ENCODE results near the gene NHLRC3.
"Not testable (repeated sequence)": the region's sequence is repeated elsewhere in the genome, so short reads cannot be mapped to it uniquely, and the experiment has no call there.

The NHLRC3 gene

DNA sequence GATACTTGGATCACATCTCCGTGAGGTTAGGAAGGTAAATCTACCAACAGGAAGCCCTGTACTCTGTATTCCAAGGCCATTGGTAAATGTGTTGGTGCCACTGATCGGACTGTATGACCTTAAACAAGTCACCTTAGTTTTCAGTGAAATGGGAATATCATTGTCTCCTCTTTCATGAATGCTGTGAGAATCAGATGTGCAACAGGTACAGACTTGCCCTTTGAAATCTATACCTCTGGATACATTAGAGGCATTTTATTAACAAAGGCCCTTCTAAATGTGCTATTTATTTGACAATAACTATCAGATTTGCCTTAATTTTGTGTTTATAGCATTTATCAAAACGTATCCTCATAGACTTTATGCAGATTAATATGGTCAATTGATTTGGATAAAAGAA, 11.0 kb downstream of the NHLRC3 start:
- Histone ChIP-seq H3K9ac (ENCODE audit: low read length) (no peak overlapping the region), H3K36me3 (ENCODE audit: control insufficient read depth, insufficient read depth, low read length) (no peaks in the 10 kb centered on the region), H3K4me3 (ENCODE audit: low read length) (no peak overlapping the region), H3K27me3 (ENCODE audit: control insufficient read depth, insufficient read depth, low read length) (no peaks in the 10 kb centered on the region), H3K4me1 (ENCODE audit: control insufficient read depth, insufficient read depth, low read length) (no peaks in the 10 kb centered on the region), H3K9me3 (ENCODE audit: control insufficient read depth, low read length) (no peaks in the 10 kb centered on the region)

DNA sequence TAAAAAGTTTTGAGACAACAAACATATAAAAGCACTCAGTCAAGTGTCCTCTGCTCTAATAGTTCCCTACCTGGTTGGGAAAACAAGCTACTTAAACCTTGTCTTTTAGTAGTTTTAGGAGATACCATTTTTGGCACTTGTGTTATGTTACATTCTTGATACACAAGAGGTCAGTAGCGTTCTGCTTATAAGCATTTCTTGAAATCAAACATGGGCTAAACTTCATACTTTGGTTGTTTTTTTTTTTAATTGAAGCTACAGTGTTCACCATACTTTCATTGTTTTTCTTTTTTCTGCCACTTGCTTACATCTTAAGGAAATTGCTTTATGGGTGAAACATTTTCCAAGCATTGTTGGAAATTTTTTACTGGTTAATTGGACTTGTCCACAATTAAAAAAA, 12.9 kb downstream of the NHLRC3 start:
- Histone ChIP-seq H3K4me1 (ENCODE audit: control insufficient read depth, insufficient read depth, low read length) (no peaks in the 10 kb centered on the region), H3K9ac (ENCODE audit: low read length) (no peak overlapping the region), H3K4me3 (ENCODE audit: low read length) (no peak overlapping the region), H3K27me3 (ENCODE audit: control insufficient read depth, insufficient read depth, low read length) (no peaks in the 10 kb centered on the region), H3K36me3 (ENCODE audit: control insufficient read depth, insufficient read depth, low read length) (no peaks in the 10 kb centered on the region), H3K9me3 (ENCODE audit: control insufficient read depth, low read length) (no peaks in the 10 kb centered on the region)

DNA sequence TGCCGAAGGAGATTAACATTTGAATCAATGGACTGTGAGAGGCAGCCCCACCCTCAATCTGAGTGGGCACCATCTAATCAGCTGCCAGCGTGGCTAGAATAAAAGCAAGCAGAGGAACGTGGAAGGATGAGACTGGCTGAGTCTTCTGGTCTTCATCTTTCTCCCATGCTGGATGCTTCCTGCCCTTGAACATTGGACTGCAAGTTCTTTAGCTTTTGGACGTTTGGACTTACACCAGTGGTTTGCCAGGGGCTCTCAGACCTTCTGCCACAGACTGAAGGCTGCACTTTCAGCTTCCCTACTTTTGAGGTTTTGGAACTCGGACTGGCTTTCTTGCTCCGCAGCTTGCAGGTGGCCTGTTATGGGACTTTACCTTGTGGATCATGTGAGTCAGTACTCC, 14.7 kb downstream of the NHLRC3 start:
- Histone ChIP-seq H3K9ac (ENCODE audit: low read length) (no peak overlapping the region), H3K4me3 (ENCODE audit: low read length) (no peak overlapping the region), H3K9me3 (ENCODE audit: control insufficient read depth, low read length) (no peaks in the 10 kb centered on the region), H3K4me1 (ENCODE audit: control insufficient read depth, insufficient read depth, low read length) (no peaks in the 10 kb centered on the region), H3K36me3 (ENCODE audit: control insufficient read depth, insufficient read depth, low read length) (no peaks in the 10 kb centered on the region), H3K27me3 (ENCODE audit: control insufficient read depth, insufficient read depth, low read length) (no peaks in the 10 kb centered on the region)

DNA sequence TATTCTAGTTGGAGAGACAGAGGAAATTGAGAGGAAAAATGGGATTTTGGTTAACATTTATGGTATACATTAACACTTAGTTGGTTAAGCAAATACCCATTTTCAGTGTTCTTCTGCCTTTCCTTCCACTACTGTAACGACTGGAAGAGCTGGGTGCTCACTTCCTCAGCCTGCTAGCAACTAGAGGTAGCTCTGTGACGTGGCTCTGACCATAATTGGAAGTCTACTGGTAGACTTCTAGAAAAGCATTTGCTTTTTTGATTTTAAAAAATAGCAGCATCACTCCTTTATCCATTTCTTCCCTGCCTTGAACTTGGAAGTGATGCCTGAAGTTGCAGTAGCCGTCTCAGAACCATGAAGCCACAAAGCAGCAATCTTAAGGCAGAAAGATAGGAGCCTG, 15.9 kb downstream of the NHLRC3 start:
- no peak overlapping the region for H3K9ac ChIP-seq (ENCODE audit: low read length)
- no peak overlapping the region for H3K4me3 ChIP-seq (ENCODE audit: low read length)
- no peaks in the 10 kb centered on the region for H3K27me3 ChIP-seq (ENCODE audit: control insufficient read depth, insufficient read depth, low read length)
- H3K36me3 ChIP-seq (ENCODE audit: control insufficient read depth, insufficient read depth, low read length) = no peaks in the 10 kb centered on the region
- H3K9me3 ChIP-seq (ENCODE audit: control insufficient read depth, low read length) = no peaks in the 10 kb centered on the region
- H3K4me1 ChIP-seq (ENCODE audit: control insufficient read depth, insufficient read depth, low read length) = no peaks in the 10 kb centered on the region

DNA sequence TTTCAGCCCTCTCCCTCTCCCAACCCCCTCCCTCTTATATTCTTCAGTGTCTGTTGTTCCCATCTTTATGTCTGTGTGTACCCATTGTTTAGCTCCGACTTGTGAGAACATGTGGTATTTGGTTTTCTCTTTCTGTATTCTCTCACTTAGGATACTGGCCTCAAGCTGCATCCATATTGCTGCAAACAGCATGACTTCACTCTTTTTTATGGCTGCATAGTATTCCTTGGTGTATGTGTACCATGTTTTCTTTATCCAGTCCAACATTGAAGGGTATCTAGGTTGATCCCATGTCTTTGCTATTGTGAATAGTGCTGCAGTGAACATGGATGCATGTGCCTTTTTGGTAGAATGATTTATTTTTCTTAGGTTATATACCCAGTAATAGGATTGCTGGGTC, 17.8 kb downstream of the NHLRC3 start:
- H3K4me3 ChIP-seq (ENCODE audit: low read length) = no peak overlapping the region
- H3K36me3 ChIP-seq (ENCODE audit: control insufficient read depth, insufficient read depth, low read length) = no peaks in the 10 kb centered on the region
- no peak overlapping the region for H3K9ac ChIP-seq (ENCODE audit: low read length)
- H3K27me3 ChIP-seq (ENCODE audit: control insufficient read depth, insufficient read depth, low read length) = no peaks in the 10 kb centered on the region
- H3K4me1 ChIP-seq (ENCODE audit: control insufficient read depth, insufficient read depth, low read length) = no peaks in the 10 kb centered on the region
- H3K9me3 ChIP-seq (ENCODE audit: control insufficient read depth, low read length) = no peaks in the 10 kb centered on the region

DNA sequence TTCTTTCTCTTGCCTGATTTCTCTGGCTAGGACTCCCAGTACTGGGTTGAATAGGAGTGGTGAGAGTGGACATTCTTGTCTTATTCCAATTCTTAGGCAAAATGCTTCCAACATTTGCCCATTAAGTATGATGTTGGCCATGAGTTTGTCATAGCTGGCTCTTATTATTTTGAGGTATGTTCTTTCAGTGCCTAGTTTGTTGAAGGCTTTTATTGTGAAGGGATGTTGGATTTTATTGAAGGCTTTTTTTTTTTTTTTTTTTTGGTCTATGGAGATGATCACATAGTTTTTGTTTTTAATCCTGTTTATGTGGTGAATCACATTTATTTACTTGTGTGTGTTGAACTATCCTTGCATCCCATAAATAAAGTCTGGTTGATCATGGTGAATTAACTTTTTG, 19.8 kb downstream of the NHLRC3 start:
- Histone ChIP-seq H3K27me3 (ENCODE audit: control insufficient read depth, insufficient read depth, low read length) (no peaks in the 10 kb centered on the region), H3K9ac (ENCODE audit: low read length) (no peak overlapping the region), H3K4me1 (ENCODE audit: control insufficient read depth, insufficient read depth, low read length) (no peaks in the 10 kb centered on the region), H3K9me3 (ENCODE audit: control insufficient read depth, low read length) (no peaks in the 10 kb centered on the region), H3K36me3 (ENCODE audit: control insufficient read depth, insufficient read depth, low read length) (no peaks in the 10 kb centered on the region), H3K4me3 (ENCODE audit: low read length) (no peak overlapping the region)

DNA sequence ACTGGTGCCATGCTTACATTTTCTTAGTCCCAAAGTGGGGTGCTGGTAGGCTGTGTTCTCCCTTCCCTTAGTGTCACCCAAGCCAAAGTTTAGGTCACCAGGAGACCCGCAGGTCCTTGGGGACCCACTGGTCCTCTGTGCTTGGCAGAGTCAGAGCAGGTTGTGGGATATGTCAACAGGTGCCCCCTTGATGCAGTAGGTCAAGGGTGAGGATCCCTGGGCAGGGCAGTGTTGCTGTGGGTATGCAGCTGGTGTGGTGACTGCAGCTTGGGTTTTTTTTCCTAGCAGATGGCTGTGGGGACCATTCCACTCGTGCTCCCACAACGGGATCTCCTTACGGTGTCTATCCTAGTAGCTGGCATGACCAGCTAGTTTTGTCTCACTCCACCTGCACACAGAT, 23.7 kb downstream of the NHLRC3 start:
- H3K36me3 ChIP-seq (ENCODE audit: control insufficient read depth, insufficient read depth, low read length) = no peaks in the 10 kb centered on the region
- no peaks in the 10 kb centered on the region for H3K4me1 ChIP-seq (ENCODE audit: control insufficient read depth, insufficient read depth, low read length)
- H3K9ac ChIP-seq (ENCODE audit: low read length) = no peak overlapping the region
- no peaks in the 10 kb centered on the region for H3K27me3 ChIP-seq (ENCODE audit: control insufficient read depth, insufficient read depth, low read length)
- H3K4me3 ChIP-seq (ENCODE audit: low read length) = no peak overlapping the region
- no peaks in the 10 kb centered on the region for H3K9me3 ChIP-seq (ENCODE audit: control insufficient read depth, low read length)

DNA sequence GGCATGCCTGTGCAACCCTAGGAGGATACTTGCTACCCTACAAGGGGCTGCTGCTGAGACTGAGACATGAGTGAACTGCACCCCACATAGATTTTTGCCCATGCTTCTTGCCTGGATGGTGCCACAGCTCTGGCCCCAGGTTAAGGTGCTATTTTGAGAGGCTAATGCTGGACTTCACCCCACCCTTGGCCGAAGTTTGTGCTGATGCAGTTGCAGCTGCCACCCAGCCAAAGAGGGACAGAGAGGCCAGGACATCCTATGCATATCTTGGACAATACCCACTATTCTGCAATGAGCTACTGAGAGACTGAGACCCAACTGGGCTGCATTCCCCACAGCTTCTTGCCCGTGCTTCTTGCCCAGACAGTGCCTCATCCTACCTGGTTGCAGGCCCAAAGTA, 34.6 kb downstream of the NHLRC3 start:
- no peak overlapping the region for H3K9ac ChIP-seq (ENCODE audit: low read length)
- no peaks in the 10 kb centered on the region for H3K27me3 ChIP-seq (ENCODE audit: control insufficient read depth, insufficient read depth, low read length)
- no peak overlapping the region for H3K4me3 ChIP-seq (ENCODE audit: low read length)
- no peaks in the 10 kb centered on the region for H3K9me3 ChIP-seq (ENCODE audit: control insufficient read depth, low read length)
- H3K4me1 ChIP-seq (ENCODE audit: control insufficient read depth, insufficient read depth, low read length) = no peaks in the 10 kb centered on the region
- no peaks in the 10 kb centered on the region for H3K36me3 ChIP-seq (ENCODE audit: control insufficient read depth, insufficient read depth, low read length)

DNA sequence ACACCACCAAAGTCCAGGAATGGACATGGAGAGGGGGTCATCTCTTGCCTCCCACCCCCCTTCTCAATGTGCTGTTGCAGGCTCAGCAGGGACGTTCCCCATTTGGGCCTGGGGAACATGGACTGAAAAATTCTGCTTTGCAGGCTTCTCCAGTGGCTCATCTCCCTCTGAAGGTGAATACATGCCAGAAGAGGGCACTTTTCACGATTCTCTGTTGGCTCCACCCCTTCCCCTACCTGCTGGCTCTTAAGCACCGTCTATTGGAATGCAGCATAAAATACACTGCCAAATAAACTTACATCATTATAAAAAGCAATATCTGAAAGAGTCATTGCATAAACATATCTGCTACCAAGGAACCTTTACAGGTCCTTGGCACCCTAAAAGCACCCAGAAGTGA, 35.7 kb downstream of the NHLRC3 start:
- Histone ChIP-seq H3K9ac (ENCODE audit: low read length) (no peak overlapping the region), H3K27me3 (ENCODE audit: control insufficient read depth, insufficient read depth, low read length) (no peaks in the 10 kb centered on the region), H3K4me3 (ENCODE audit: low read length) (no peak overlapping the region), H3K9me3 (ENCODE audit: control insufficient read depth, low read length) (no peaks in the 10 kb centered on the region), H3K36me3 (ENCODE audit: control insufficient read depth, insufficient read depth, low read length) (no peaks in the 10 kb centered on the region), H3K4me1 (ENCODE audit: control insufficient read depth, insufficient read depth, low read length) (no peaks in the 10 kb centered on the region)

DNA sequence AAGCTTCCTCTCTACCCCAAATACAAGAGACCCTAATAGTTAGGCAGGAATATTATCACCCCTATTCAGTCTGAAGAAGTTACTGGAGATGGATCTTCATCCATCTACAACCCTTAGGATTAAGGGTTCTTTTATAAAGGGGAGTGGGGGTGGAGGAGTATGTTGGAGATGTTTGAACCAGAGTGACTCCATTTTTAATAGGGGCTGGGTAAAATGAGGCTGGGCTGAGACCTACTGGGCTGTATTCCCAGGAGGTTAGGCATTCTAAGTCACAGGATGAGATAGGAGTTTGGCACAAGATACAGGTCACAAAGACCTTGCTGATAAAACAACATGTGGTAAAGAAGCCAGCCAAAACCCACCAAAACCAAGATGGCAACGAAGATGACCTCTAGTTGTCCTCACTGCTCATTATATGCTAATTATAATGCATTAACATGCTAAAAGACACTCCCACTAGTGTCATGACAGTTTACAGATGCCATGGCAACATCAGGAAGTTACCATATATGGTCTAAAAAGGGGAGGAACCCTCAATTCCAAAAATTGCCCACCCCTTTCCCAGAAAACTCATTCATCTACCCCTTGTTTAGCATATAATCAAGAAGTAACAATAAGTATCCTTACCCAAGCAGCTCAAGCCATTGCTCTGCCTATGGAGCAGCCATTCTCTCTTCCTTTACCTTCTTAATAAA, 48.1 kb downstream of the NHLRC3 start:
- H3K36me3 ChIP-seq (ENCODE audit: control insufficient read depth, insufficient read depth, low read length); H3K4me3 ChIP-seq (ENCODE audit: low read length); H3K9ac ChIP-seq (ENCODE audit: low read length); H3K4me1 ChIP-seq (ENCODE audit: control insufficient read depth, insufficient read depth, low read length); H3K9me3 ChIP-seq (ENCODE audit: control insufficient read depth, low read length); H3K27me3 ChIP-seq (ENCODE audit: control insufficient read depth, insufficient read depth, low read length): not testable (repeated sequence)

DNA sequence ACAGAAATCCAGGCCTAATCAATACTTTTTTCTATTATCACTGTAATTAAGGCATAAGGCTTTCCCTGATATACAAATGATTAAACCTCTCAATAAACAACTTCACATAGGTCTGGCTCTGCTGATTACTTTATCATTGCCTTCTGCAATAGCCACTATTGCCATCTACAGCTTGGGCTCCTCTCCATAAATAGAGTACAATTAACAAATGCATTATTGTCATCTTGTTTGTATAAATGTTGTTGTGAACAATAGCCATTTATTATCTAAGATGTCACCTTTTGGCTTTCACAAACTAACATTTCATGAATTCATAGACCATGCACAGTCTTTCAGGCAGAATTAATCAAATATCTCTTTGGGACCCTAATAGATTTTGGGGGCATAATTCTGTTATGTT, 53.3 kb downstream of the NHLRC3 start:
- Histone ChIP-seq H3K4me3 (ENCODE audit: low read length) (no peak overlapping the region), H3K27me3 (ENCODE audit: control insufficient read depth, insufficient read depth, low read length) (no peaks in the 10 kb centered on the region), H3K4me1 (ENCODE audit: control insufficient read depth, insufficient read depth, low read length) (no peaks in the 10 kb centered on the region), H3K9ac (ENCODE audit: low read length) (no peak overlapping the region), H3K36me3 (ENCODE audit: control insufficient read depth, insufficient read depth, low read length) (no peaks in the 10 kb centered on the region), H3K9me3 (ENCODE audit: control insufficient read depth, low read length) (no peaks in the 10 kb centered on the region)

DNA sequence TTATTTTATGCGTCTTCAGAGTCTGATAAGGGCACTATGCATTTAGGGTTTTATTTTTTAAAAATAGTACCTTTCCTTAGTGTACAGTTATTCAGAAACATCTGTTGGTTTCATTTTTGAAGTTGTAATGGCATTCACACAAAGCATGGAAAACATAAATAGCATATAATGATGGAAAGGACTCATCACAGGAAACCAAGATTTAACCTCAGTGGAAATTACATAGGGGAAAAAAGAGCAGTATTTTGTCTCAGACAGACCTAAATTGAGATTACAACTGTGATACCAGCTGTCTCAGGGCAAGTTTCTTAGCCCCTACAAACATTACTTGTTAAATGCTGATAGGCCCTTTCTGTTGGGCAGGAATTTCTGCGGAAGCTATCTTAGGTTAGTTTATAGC, 57.2 kb downstream of the NHLRC3 start:
- no peaks in the 10 kb centered on the region for H3K27me3 ChIP-seq (ENCODE audit: control insufficient read depth, insufficient read depth, low read length)
- H3K4me3 ChIP-seq (ENCODE audit: low read length) = no peak overlapping the region
- H3K36me3 ChIP-seq (ENCODE audit: control insufficient read depth, insufficient read depth, low read length) = no peaks in the 10 kb centered on the region

DNA sequence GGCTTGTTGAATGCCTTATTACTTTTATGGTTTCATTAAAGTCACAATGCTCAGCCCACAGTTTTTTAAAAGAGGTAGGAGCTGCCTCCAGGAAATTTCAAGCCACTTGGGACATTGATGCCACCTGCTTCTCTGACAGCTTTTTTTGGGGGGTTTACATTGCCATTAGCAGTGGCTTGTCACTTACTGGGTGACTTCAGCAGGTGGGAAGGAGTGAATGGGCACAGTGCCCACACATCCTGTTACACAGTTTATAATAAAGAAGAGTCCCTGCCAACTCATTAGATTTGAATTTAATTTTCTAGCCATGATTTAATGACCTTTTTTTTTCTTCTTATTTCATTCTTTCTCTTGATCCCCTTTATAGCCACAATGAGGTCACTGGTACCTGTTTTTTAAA, 61.0 kb downstream of the NHLRC3 start:
- H3K27me3 ChIP-seq (ENCODE audit: control insufficient read depth, insufficient read depth, low read length) = no peaks in the 10 kb centered on the region
- H3K9me3 ChIP-seq (ENCODE audit: control insufficient read depth, low read length) = no peaks in the 10 kb centered on the region
- no peak overlapping the region for H3K4me3 ChIP-seq (ENCODE audit: low read length)
- no peak overlapping the region for H3K9ac ChIP-seq (ENCODE audit: low read length)
- no peaks in the 10 kb centered on the region for H3K4me1 ChIP-seq (ENCODE audit: control insufficient read depth, insufficient read depth, low read length)
- no peaks in the 10 kb centered on the region for H3K36me3 ChIP-seq (ENCODE audit: control insufficient read depth, insufficient read depth, low read length)

More for the DNA sequence above, 57.2 kb downstream of the NHLRC3 start:
- no peaks in the 10 kb centered on the region for H3K4me1 ChIP-seq (ENCODE audit: control insufficient read depth, insufficient read depth, low read length)
- H3K9me3 ChIP-seq (ENCODE audit: control insufficient read depth, low read length) = no peaks in the 10 kb centered on the region
- no peak overlapping the region for H3K9ac ChIP-seq (ENCODE audit: low read length)

All from mucosa of stomach (tissue), 1 donor.